ENCODE results near the gene CAVIN1.
"Not testable (repeated sequence)": the region's sequence is repeated elsewhere in the genome, so short reads cannot be mapped to it uniquely, and the experiment has no call there.

The CAVIN1 gene

GRCh38 chr17:42422958-42423712, at the start of gene CAVIN1:
Gene CAVIN1, minus strand, starts transcription at chr17:42423256. Its CDS starts 159 bp downstream, at chr17:42423097.
- peak; percentile 95 for DNase-seq (ENCODE audit: low read depth)

- no peak for DNase-seq (ENCODE audit: low read depth)
These were observed 44.8 kb upstream of the CAVIN1 start for GRCh38 chr17:42467889-42468288.

GRCh38 chr17:42463976-42464400, 40.9 kb upstream of the CAVIN1 start:
- DNase-seq (ENCODE audit: low read depth): no peak

GRCh38 chr17:42460371-42460770, 37.3 kb upstream of the CAVIN1 start:
- no peak for DNase-seq (ENCODE audit: low read depth)

GRCh38 chr17:42459801-42460281, 36.8 kb upstream of the CAVIN1 start:
- peak; percentile 84 for DNase-seq (ENCODE audit: low read depth)

GRCh38 chr17:42459256-42459800, 36.3 kb upstream of the CAVIN1 start:
- DNase-seq (ENCODE audit: low read depth): peak; percentile 83

- DNase-seq (ENCODE audit: low read depth): peak; percentile 77
These were observed 35.6 kb upstream of the CAVIN1 start, which contains the start of gene ATP6V0A1 for GRCh38 chr17:42458497-42459255. Gene ATP6V0A1, plus strand, starts transcription at chr17:42458878. Its CDS starts 2,017 bp downstream, at chr17:42460895.

- peak; percentile 10 for DNase-seq (ENCODE audit: low read depth)
These were observed 34.2 kb upstream of the CAVIN1 start for GRCh38 chr17:42457107-42457792.

- DNase-seq (ENCODE audit: low read depth): peak; percentile 96
These were observed 33.4 kb upstream of the CAVIN1 start for GRCh38 chr17:42456223-42457106.

GRCh38 chr17:42454987-42455386, 31.9 kb upstream of the CAVIN1 start:
- DNase-seq (ENCODE audit: low read depth): not testable (repeated sequence)

- no peak for DNase-seq (ENCODE audit: low read depth)
These were observed 30.4 kb upstream of the CAVIN1 start for GRCh38 chr17:42453439-42453838.

GRCh38 chr17:42451270-42451669, 28.2 kb upstream of the CAVIN1 start:
- not testable (repeated sequence) for DNase-seq (ENCODE audit: low read depth)

GRCh38 chr17:42449838-42450237, 26.8 kb upstream of the CAVIN1 start:
- not testable (repeated sequence) for DNase-seq (ENCODE audit: low read depth)

GRCh38 chr17:42449176-42449575, 26.1 kb upstream of the CAVIN1 start:
- not testable (repeated sequence) for DNase-seq (ENCODE audit: low read depth)

GRCh38 chr17:42442196-42442565, 19.1 kb upstream of the CAVIN1 start:
- DNase-seq (ENCODE audit: low read depth): no peak

- DNase-seq (ENCODE audit: low read depth): no peak
These were observed 18.5 kb upstream of the CAVIN1 start for GRCh38 chr17:42441371-42442195.

GRCh38 chr17:42438600-42439567, 15.8 kb upstream of the CAVIN1 start:
- DNase-seq (ENCODE audit: low read depth): peak; percentile 37

GRCh38 chr17:42436391-42436790, 13.3 kb upstream of the CAVIN1 start:
- DNase-seq (ENCODE audit: low read depth): peak; percentile 96

- peak; percentile 72 for DNase-seq (ENCODE audit: low read depth)
These were observed 8.7 kb upstream of the CAVIN1 start for GRCh38 chr17:42431758-42432161.
